GM23248 (cell line): Measurements from ENCODE around the gene TRDMT1.

Experiments
- EZH2 ChIP-seq: fragments of 200-600 bp; sonication (generic); IDR thresholded peaks from 2 replicates; pipeline ENCODE4 v1.6.1; 2018; ENCODE audit warnings: antibody characterized with exemption, mild to moderate bottlenecking; ENCODE audit not compliant: insufficient read depth, poor library complexity, severe bottlenecking
- EZH2phosphoT487 ChIP-seq: fragments of 200-600 bp; sonication (generic); IDR thresholded peaks from 2 replicates; pipeline ENCODE4 v1.6.1; 2018; ENCODE audit warnings: antibody characterized with exemption, moderate library complexity, mild to moderate bottlenecking, low read depth; ENCODE audit not compliant: insufficient read depth

DNA sequence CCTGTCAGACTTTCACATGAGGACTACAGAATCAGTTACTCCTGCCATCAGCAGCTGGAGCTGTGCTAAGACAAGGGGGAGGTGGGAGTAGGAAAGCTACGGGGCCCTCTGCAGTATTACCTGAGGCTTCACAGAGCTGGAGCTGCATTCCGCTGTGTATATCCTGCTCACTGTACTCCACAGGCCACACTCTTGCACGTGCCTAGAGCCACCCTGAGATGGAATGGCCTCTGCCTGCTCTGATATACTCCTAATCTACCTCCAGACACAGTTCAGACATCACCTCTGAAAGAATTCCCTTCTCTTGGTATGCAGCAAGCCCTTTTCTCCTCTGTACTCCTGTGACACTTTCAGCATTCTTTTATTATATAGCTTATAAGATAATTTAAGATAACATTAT is 34.8 kb downstream of the TRDMT1 start:
- TF ChIP-seq EZH2 (no peak), EZH2phosphoT487 (no peak)
